HuH-7.5 (cell line): ENCODE measurements around the gene GPX4.
A peak's percentile ranks its signal among the peaks of the same experiment; 100 is the strongest.

Experiments used
- DNase-seq: peaks from one replicate; pipeline ENCODE4 v3.0.0; 2011; ENCODE audit warnings: low spot score

The GPX4 gene

GRCh38 chr19:1084024-1084868, 19.5 kb upstream of the GPX4 start:
- DNase-seq, result no peak

- DNase-seq, result no peak
Observed at GRCh38 chr19:1085053-1085658, 18.6 kb upstream of the GPX4 start.

- DNase-seq, result no peak
Observed at GRCh38 chr19:1085676-1086442, 17.9 kb upstream of the GPX4 start.

- DNase-seq, result no peak
Observed at GRCh38 chr19:1086613-1087012, 17.2 kb upstream of the GPX4 start.

- DNase-seq, result no peak
Observed at GRCh38 chr19:1087813-1088415, 15.9 kb upstream of the GPX4 start.

- DNase-seq, result no peak
Observed at GRCh38 chr19:1088416-1089010, 15.3 kb upstream of the GPX4 start.

GRCh38 chr19:1089126-1089771, 14.5 kb upstream of the GPX4 start:
- DNase-seq, result no peak

- DNase-seq, result no peak
Observed at GRCh38 chr19:1089891-1090290, 13.9 kb upstream of the GPX4 start.

- no peak for DNase-seq
Observed at GRCh38 chr19:1090731-1091543, 12.9 kb upstream of the GPX4 start.

- DNase-seq, result no peak
Observed at GRCh38 chr19:1091544-1092175, 12.1 kb upstream of the GPX4 start.

- DNase-seq, result no peak
Observed at GRCh38 chr19:1093330-1093729, 10.5 kb upstream of the GPX4 start.

GRCh38 chr19:1093811-1094553, 9.8 kb upstream of the GPX4 start:
- no peak for DNase-seq

- DNase-seq, result no peak
Observed at GRCh38 chr19:1094655-1094977, 9.2 kb upstream of the GPX4 start.

- DNase-seq, result peak; percentile 96
Observed at GRCh38 chr19:1094978-1095701, 8.7 kb upstream of the GPX4 start, which contains the start of gene POLR2E. POLR2E (minus strand) TSS chr19:1095375; CDS start chr19:1095315, 60 bp downstream.

- peak; percentile 80 for DNase-seq
Observed at GRCh38 chr19:1097810-1098176, 6.0 kb upstream of the GPX4 start.

- DNase-seq, result peak; percentile 78
Observed at GRCh38 chr19:1098177-1099051, 5.4 kb upstream of the GPX4 start.

GRCh38 chr19:1101337-1101698, 2.5 kb upstream of the GPX4 start:
- no peak for DNase-seq
